HEK293T (cell line): Measurements from ENCODE around the gene ANKRD36C.
"Not testable (repeated sequence)": the region's sequence is repeated elsewhere in the genome, so short reads cannot be mapped to it uniquely, and the experiment has no call there.

ENCODE experiments used
- ARNT ChIP-seq: fragments of 450-650 bp; IDR thresholded peaks from 2 replicates; pipeline ENCODE4 v1.6.1; 2017; ENCODE audit warnings: mild to moderate bottlenecking
- BHLHE40 ChIP-seq: fragments of 450-650 bp; IDR thresholded peaks from 2 replicates; pipeline ENCODE4 v1.6.1; 2016; ENCODE audit warnings: mild to moderate bottlenecking, moderate library complexity, borderline replicate concordance
- NFRKB ChIP-seq: fragments of 450-650 bp; IDR thresholded peaks from 2 replicates; pipeline ENCODE4 v1.6.1; 2016; ENCODE audit warnings: mild to moderate bottlenecking, moderate library complexity
- SP1 ChIP-seq: fragments of 450-650 bp; IDR thresholded peaks from 2 replicates; pipeline ENCODE4 v1.6.1; 2017

DNA sequence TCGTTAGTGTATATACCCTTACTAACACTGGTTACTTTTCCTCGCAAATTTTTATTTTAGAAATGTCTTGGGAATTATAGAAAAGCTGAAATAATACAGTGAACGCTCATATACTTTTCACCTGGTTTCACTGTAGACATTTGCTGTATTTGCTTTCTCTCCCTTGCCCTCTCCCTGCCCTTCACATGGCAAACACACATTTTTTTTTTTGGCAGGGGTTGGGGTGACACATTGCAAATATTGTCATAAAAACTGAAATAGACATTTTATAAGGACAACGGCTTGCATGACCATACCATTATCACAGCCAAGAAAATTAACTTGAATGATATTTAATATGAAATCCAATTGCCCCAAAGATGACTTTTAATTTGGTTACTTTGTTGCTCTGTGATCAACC is 24.7 kb upstream of the ANKRD36C start:
- not testable (repeated sequence) for TF ChIP-seq NFRKB, BHLHE40, SP1, ARNT
